ENCODE data around the gene TSPAN5. TPM values are rescaled to one million over a fixed set of nuclear protein-coding genes. Genes with fewer than 3 reads are reported as not detected.

TSPAN5 gene
- total RNA-seq, 1 donor from 2014 or later = 71.4 TPM

- DNase-seq (ENCODE audit: low read depth in 2 of 2) = no peak
Observed at GRCh38 chr4:98646422-98646821, 12.0 kb downstream of the TSPAN5 start.

- no peak for DNase-seq (ENCODE audit: low read depth in 2 of 2)
Observed at GRCh38 chr4:98645527-98645926, 12.9 kb downstream of the TSPAN5 start.

DNA sequence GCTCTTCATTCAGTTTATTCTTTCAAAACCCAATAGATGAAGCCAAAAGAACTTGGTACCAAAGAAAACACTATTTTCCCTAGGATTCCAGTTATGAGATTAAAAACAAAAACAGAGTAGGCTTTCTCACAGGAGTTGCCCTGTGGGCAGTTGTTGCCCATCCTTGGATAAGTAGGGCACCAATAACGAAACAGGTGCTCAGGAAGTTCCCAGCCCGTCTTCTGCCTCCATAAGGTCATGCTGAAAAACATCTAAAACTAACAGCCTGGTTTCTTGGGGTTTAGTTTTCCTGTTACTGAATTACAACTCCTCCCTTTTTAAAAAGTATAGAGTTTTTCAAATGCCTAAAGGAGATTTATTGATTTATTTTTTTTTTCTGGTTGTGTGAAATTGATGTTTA, 14.7 kb downstream of the TSPAN5 start:
- no peak for DNase-seq (ENCODE audit: low read depth in 2 of 2)

- DNase-seq (ENCODE audit: low read depth in 2 of 2) = peak in 1 of 2 donors; percentile 82
Observed at GRCh38 chr4:98642991-98643426, 15.4 kb downstream of the TSPAN5 start.

GRCh38 chr4:98641906-98642668, 16.3 kb downstream of the TSPAN5 start:
- no peak for DNase-seq (ENCODE audit: low read depth in 2 of 2)

- no peak for DNase-seq (ENCODE audit: low read depth in 2 of 2)
Observed at GRCh38 chr4:98641376-98641775, 17.0 kb downstream of the TSPAN5 start.

GRCh38 chr4:98639523-98639922, 18.9 kb downstream of the TSPAN5 start:
- DNase-seq (ENCODE audit: low read depth in 2 of 2) = no peak

DNA sequence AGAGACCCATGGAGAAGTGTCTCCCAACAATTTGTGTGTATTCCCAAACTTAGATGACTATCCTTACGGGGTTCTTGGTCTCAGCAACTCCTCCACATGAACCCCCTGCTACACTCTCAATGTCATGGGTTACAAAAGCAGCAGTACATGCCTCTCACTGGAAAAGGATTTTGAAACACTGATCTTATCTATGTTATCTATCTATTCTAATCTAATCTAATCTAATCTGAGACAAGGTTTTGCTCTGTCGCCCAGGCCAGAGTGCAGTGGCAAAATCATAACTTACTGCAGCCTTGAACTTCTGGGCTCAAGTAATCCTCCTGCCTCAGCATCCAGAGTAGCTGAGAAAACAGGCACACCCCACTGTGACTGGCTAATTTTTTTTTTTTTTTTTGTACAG, 19.3 kb downstream of the TSPAN5 start:
- no peak for DNase-seq (ENCODE audit: low read depth in 2 of 2)

DNA sequence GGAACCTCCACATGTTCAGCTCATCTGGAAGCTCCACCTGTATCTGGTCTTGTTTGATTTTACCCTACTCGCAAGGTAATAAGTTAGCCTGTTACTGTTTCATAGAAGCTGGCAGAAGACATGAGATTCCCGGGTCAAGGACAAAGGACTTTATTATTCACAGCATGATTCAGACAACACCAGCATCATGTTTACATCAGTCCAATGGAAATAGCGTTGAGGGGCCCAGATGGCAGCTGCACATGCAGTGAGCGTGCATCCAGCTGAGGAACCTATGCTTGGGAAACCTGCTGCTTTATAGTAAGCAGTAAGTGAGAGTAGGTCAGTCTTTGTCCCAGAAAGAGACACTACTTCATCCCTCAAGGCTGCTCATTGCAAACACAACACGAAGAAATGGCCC, 19.8 kb downstream of the TSPAN5 start:
- no peak for DNase-seq (ENCODE audit: low read depth in 2 of 2)

DNA sequence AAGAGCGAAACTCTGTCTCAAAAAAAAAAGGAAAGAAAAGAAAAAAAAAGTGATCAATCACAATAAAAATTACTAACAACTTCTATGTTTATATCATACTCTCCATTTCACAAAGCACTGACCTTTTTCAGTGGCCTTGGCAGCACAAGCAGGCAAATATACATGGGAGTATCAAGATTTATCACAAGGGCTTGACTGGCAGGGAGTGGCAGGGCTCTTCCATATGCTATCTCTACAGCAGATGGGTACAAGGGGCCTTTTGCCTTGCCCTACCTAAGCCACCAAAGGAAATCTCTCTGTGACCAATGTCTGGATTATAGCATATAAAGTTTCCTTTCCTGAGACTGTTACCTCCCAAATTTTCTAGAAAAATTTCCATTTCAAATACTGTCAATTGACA, 24.4 kb downstream of the TSPAN5 start:
- DNase-seq (ENCODE audit: low read depth in 2 of 2) = no peak

GRCh38 chr4:98633159-98633558, 25.3 kb downstream of the TSPAN5 start:
- no peak for DNase-seq (ENCODE audit: low read depth in 2 of 2)

DNA sequence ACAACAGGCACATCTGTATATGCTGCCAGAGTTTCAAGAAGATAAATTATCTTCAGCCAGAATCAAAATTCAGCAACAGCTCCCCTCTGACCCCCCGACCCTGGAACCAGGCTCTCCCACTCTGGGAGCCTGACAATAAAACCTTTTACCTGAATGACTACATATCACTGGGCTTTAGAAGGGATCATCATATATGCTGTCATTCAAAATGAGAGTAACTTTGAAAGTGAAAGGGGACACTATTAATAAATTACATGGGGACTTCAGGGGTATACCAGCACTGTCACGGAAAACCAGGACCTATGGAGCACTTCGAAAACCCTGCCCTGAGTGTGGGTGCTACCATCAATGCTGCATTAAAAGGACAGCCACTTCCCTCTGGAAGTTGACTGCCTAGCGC, 26.2 kb downstream of the TSPAN5 start:
- no peak for DNase-seq (ENCODE audit: low read depth in 2 of 2)

GRCh38 chr4:98631506-98631905, 26.9 kb downstream of the TSPAN5 start:
- no peak for DNase-seq (ENCODE audit: low read depth in 2 of 2)

DNA sequence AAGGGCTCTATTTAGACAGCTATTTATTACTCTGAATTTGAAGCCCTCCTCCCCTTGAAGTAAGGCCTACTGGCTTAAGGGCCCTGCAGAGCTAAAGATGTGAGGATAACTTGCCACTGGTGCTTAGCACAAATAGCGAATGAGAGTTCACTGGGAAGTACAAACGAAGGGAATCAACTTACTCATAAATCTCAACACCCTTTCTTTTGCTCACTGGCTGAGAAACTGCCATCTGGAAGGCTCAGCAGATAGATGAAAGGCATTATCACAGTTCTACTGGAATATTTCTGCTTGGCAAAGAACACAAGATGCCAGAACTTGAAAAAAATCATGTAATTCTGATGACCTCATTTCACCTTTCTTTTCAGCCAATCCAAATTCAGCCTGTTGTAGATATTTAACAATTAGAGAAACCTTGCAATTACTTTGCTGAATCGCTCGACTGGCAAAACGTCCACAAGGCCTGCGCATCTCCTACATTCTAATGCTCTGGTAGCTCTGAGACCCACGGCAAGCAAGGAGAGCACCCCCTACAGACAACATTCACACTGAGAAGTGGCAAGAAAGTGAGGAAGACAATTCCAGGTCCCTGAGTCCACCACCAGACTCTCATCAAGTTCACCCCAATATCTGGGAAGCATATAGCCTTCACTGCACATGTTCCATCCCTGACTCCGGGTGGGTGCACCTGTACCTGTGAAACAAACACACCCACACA, 27.5 kb downstream of the TSPAN5 start:
- DNase-seq (ENCODE audit: low read depth in 2 of 2) = no peak

GRCh38 chr4:98627531-98628257, 30.7 kb downstream of the TSPAN5 start:
- peak in 1 of 2 donors; percentile 60 for DNase-seq (ENCODE audit: low read depth in 2 of 2)

- peak; percentile 50 to 95 for DNase-seq (ENCODE audit: low read depth in 2 of 2)
Observed at GRCh38 chr4:98626350-98626749, 32.1 kb downstream of the TSPAN5 start.

DNA sequence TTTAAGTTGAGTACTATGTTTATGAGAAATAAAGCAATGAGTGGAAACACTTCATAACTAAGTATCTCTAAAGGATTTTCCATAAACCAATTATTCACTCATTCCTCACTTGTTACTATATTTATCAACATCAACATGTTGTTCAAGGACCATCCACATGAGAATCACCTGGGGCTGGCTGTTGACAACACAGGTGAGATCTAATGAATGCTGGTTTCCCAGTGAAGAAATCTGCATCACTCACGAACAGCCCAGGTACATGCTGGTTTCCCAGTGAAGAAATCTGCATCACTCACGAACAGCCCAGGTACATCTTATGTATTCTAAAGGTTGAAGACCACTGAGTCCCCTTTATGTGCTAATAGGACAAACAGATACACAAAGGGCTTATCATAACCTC, 32.5 kb downstream of the TSPAN5 start:
- DNase-seq (ENCODE audit: low read depth in 2 of 2) = peak in 1 of 2 donors; percentile 18

GRCh38 chr4:98625399-98625798, 33.0 kb downstream of the TSPAN5 start:
- DNase-seq (ENCODE audit: low read depth in 2 of 2) = peak in 1 of 2 donors; percentile 53

DNA sequence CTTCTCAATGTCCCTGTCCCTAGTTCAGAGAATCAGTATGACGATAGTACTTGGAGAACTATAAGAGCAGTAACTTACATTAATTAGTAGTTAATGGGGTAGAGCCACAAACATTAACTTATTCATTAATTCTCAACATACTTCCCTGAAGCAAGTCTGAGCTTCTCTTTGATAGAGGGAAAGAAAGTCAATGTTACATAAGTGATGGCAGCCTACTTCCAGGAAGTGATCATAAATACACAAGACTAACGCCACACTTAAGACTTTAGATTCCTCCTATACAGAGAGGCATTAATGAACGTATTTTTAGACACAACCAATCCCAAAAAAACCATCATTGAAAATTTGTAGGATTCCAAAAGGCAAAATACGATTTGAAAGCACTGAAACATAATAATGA, 33.8 kb downstream of the TSPAN5 start:
- no peak for DNase-seq (ENCODE audit: low read depth in 2 of 2)

GRCh38 chr4:98624144-98624543, 34.3 kb downstream of the TSPAN5 start:
- DNase-seq (ENCODE audit: low read depth in 2 of 2) = no peak

DNA sequence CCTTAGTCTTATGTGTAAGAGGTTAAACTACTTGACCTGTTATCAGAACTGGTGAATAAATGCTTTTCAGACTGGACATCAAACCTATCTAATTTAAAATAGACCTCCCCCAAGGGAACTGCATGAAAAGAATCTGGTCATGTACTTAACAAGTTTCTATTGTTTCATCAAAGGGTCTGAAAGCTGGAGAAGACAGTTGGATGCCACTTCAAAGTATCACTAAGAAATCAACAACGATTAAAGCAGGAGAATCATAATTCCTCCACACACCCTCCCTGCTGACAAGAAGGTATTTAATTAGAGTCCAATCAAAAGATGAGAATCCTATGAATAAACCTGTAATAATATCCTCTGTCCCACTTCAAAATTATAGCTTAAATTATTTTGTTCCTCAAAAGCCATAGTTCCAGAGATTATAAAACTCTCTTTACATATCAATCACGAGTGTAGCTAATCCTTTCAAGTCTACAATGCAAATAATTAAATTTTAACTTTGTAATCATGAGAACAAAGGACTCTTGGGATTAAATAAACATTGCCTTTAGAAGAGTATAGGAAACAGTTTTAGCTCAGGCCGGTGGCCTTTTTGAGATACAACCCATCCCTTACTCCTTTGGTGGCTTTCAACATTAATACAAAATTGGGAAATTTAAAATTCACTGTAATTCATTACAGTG, 35.1 kb downstream of the TSPAN5 start:
- DNase-seq (ENCODE audit: low read depth in 2 of 2) = no peak

All from dermis microvascular lymphatic vessel endothelial cell (primary cell).